Stomach smooth muscle (tissue), 2 donors: ENCODE data around the gene GSG1L.

Source experiments
- H3K27ac ChIP-seq: one replicate; pipeline ENCODE4 v1.7.0; 2013; ENCODE audit warnings: mild to moderate bottlenecking, low read length, inconsistent platforms
- H3K27me3 ChIP-seq, 2 donors: one replicate each; pipeline ENCODE4 v1.7.0; 2013; ENCODE audit warnings: low read length in 2 of 2; ENCODE audit not compliant: insufficient read depth in 2 of 2, control insufficient read depth in 1 of 2
- H3K36me3 ChIP-seq, 2 donors: one replicate each; pipeline ENCODE4 v1.7.0; 2013; ENCODE audit warnings: low read length in 2 of 2; ENCODE audit not compliant: control insufficient read depth in 2 of 2, insufficient read depth in 2 of 2
- H3K4me1 ChIP-seq: one replicate; pipeline ENCODE4 v1.7.0; 2013; ENCODE audit warnings: low read length; ENCODE audit not compliant: control insufficient read depth, insufficient read depth
- H3K4me3 ChIP-seq, 2 donors: one replicate each; pipeline ENCODE4 v1.7.0; 2013; ENCODE audit warnings: low read length in 2 of 2
- H3K9ac ChIP-seq, 2 donors: one replicate each; pipeline ENCODE4 v1.7.0; 2013; ENCODE audit warnings: low read length in 2 of 2, mild to moderate bottlenecking in 1 of 2
- H3K9me3 ChIP-seq, 2 donors: one replicate each; pipeline ENCODE4 v1.7.0; 2013; ENCODE audit warnings: low read length in 2 of 2; ENCODE audit not compliant: control insufficient read depth in 2 of 2
- donor health status: healthy.
- donor health status: Pancreatic carcinoma.

Gene GSG1L

GRCh38 chr16:27754788-27755690, 308.5 kb downstream of the GSG1L start:
- no peaks in the 10 kb centered on the region for H3K27me3 ChIP-seq
- no peak overlapping the region for H3K9ac ChIP-seq
- H3K9me3 ChIP-seq, result no peaks in the 10 kb centered on the region
- no peak overlapping the region for H3K27ac ChIP-seq
- H3K4me3 ChIP-seq, result no peak overlapping the region
- H3K36me3 ChIP-seq, result peaks cover 13 to 27% of the 10 kb centered on the region in 2 donors
- no peaks in the 10 kb centered on the region for H3K4me1 ChIP-seq

- Histone ChIP-seq H3K27ac (no peak overlapping the region), H3K4me1 (no peaks in the 10 kb centered on the region), H3K27me3 (no peaks in the 10 kb centered on the region), H3K36me3 (peaks cover 13 to 24% of the 10 kb centered on the region in 2 donors), H3K9me3 (no peaks in the 10 kb centered on the region), H3K9ac (no peak overlapping the region), H3K4me3 (no peak overlapping the region)
These were observed 310.0 kb downstream of the GSG1L start for GRCh38 chr16:27753563-27753962.

DNA sequence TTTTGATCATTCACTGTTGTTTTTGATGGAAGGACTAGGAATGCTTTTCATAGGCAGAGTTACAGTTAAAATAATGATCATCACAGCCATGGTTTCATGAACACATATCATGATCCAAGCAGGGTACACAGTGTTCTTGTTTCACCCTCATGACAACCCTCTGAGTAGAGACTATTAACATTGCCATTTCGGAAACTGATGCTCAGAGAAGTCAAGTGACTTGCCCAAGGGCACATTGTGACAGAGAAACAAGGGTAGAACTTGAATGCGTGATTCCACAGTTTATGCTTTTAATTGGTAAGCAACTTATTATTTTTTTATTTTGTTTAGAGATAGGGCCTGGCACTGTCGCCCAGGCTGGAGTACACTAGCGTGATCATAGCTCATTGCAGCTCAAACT, 311.3 kb downstream of the GSG1L start:
- peaks cover 8 to 18% of the 10 kb centered on the region in 2 donors for H3K36me3 ChIP-seq
- no peaks in the 10 kb centered on the region for H3K9me3 ChIP-seq

GRCh38 chr16:27751676-27752075, 311.8 kb downstream of the GSG1L start:
- H3K4me1 ChIP-seq, result no peaks in the 10 kb centered on the region
- no peaks in the 10 kb centered on the region for H3K9me3 ChIP-seq
- no peak overlapping the region for H3K9ac ChIP-seq
- peaks cover 8 to 18% of the 10 kb centered on the region in 2 donors for H3K36me3 ChIP-seq
- no peak overlapping the region for H3K4me3 ChIP-seq
- H3K27ac ChIP-seq, result no peak overlapping the region
- H3K27me3 ChIP-seq, result no peaks in the 10 kb centered on the region

More for the DNA sequence above, 311.3 kb downstream of the GSG1L start:
- no peak overlapping the region for H3K27ac ChIP-seq
- no peaks in the 10 kb centered on the region for H3K27me3 ChIP-seq
- no peaks in the 10 kb centered on the region for H3K4me1 ChIP-seq
- no peak overlapping the region for H3K9ac ChIP-seq
- H3K4me3 ChIP-seq, result no peak overlapping the region

DNA sequence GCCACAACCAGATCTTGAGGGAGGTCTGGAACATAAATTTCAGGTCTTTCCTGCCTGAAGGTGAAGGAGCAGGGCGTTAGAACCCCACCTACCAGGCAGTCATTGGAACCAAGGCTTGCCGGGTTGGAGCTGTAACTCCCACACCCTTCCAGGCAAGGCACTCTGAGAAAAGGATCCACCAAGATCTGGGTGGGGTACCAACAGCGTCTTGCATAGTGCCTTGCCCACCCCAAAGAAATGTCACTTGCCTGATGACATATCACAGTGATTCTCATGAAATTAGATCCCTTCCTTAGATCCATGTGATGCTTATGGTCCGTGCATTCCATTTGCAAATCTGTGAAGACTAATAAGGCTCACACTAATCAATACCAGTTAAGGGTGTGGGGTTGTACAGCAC, 312.3 kb downstream of the GSG1L start:
- Histone ChIP-seq H3K9me3 (no peaks in the 10 kb centered on the region), H3K4me1 (no peaks in the 10 kb centered on the region), H3K27me3 (no peaks in the 10 kb centered on the region), H3K4me3 (no peak overlapping the region), H3K27ac (no peak overlapping the region), H3K36me3 (peaks cover 8 to 16% of the 10 kb centered on the region in 2 donors), H3K9ac (no peak overlapping the region)

- H3K4me1 ChIP-seq, result no peaks in the 10 kb centered on the region
- H3K9ac ChIP-seq, result no peak overlapping the region
- H3K9me3 ChIP-seq, result no peaks in the 10 kb centered on the region
- H3K36me3 ChIP-seq, result peaks cover 8 to 12% of the 10 kb centered on the region in 2 donors
- H3K27ac ChIP-seq, result no peak overlapping the region
- no peak overlapping the region for H3K4me3 ChIP-seq
- H3K27me3 ChIP-seq, result no peaks in the 10 kb centered on the region
These were observed 313.6 kb downstream of the GSG1L start for GRCh38 chr16:27749946-27750345.

- no peak overlapping the region for H3K27ac ChIP-seq
- H3K36me3 ChIP-seq, result peaks cover 8 to 12% of the 10 kb centered on the region in 2 donors
- no peaks in the 10 kb centered on the region for H3K27me3 ChIP-seq
- no peaks in the 10 kb centered on the region for H3K4me1 ChIP-seq
- no peak overlapping the region for H3K4me3 ChIP-seq
- H3K9me3 ChIP-seq, result no peaks in the 10 kb centered on the region
- H3K9ac ChIP-seq, result no peak overlapping the region
These were observed 314.0 kb downstream of the GSG1L start for GRCh38 chr16:27749547-27749875.

GRCh38 chr16:27748868-27749546, 314.5 kb downstream of the GSG1L start:
- H3K9ac ChIP-seq, result no peak overlapping the region

DNA sequence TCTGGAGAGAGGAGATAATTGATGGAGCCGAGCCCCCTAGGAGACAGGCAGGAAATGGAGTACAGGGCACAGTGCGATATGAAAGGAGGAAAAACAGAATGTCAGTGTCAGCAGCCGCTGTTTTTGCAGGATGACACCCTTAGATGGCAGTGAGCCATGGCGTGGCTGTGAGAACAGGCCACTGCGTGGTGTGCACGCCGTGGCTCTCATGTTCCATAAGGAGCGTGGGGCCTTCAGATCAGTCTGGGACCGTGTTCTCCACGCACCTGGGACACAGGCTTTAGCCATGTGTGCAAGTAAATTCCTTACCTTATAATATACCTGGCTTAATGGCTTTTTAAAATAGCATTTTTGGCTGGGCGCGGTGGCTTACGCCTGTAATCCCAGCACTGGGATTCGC, 315.6 kb downstream of the GSG1L start:
- no peaks in the 10 kb centered on the region for H3K27me3 ChIP-seq
- H3K27ac ChIP-seq, result no peak overlapping the region
- H3K4me1 ChIP-seq, result no peaks in the 10 kb centered on the region
- H3K36me3 ChIP-seq, result peaks cover 0 to 8% of the 10 kb centered on the region in 2 donors
- no peak overlapping the region for H3K4me3 ChIP-seq
- H3K9me3 ChIP-seq, result no peaks in the 10 kb centered on the region
- no peak overlapping the region for H3K9ac ChIP-seq

More at GRCh38 chr16:27748868-27749546, 314.5 kb downstream of the GSG1L start:
- no peak overlapping the region for H3K27ac ChIP-seq
- H3K27me3 ChIP-seq, result no peaks in the 10 kb centered on the region
- no peak overlapping the region for H3K4me3 ChIP-seq
- H3K36me3 ChIP-seq, result peaks cover 3 to 9% of the 10 kb centered on the region in 2 donors
- H3K4me1 ChIP-seq, result no peaks in the 10 kb centered on the region
- no peaks in the 10 kb centered on the region for H3K9me3 ChIP-seq

DNA sequence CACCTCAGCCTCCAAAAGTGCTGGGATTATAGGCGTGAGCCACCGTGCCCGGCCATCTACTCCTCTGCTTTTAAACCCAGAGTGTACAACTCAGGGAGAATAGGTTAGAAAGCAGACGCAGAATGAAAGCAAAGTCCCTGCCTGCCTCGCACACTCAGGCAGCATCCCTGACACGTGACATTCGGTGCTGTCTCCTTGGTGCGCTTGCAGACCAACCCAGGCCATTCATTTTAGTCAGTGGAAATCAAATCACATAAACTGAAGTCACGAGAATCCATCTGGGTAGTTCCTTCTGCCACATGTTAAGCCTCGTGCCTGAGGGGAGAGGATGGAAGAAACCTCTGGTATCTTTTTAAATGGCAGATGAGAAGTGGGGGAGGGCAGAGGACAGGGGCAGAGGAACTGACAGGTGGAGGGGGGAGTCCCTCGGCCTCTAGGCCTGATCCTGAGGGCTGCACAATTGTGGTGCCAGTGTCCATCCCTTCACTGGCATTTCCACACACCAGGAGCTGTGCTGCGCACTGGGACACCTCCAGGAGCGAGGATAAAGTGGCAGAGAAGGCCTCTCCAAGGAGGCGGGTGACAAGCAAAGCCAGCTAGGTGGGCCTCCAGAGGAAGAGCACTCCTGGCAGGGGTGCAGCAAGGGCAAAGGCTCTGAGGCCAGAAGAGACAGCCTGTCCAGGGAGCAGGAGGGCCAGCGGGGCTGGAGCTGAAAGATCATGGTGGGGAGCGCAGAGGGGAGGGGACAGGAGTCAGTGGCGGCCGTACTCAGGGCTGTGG, 317.2 kb downstream of the GSG1L start:
- Histone ChIP-seq H3K9ac (no peak overlapping the region), H3K27me3 (no peaks in the 10 kb centered on the region), H3K4me1 (no peaks in the 10 kb centered on the region), H3K4me3 (no peak overlapping the region), H3K27ac (no peak overlapping the region), H3K36me3 (peaks cover 0 to 7% of the 10 kb centered on the region in 2 donors), H3K9me3 (no peaks in the 10 kb centered on the region)
